ENCODE measurements around the gene DLGAP1.

DLGAP1 gene

GRCh38 chr18:3747176-3747973 lies 707.7 kb downstream of the DLGAP1 start:
- Histone ChIP-seq H3K4me3 (ENCODE audit: severe bottlenecking) (no peak overlapping the region), H3K9me3 (ENCODE audit: severe bottlenecking) (no peaks in the 10 kb centered on the region), H3K4me1 (ENCODE audit: insufficient read depth, poor library complexity, severe bottlenecking) (peaks cover 13% of the 10 kb centered on the region), H3K27me3 (ENCODE audit: insufficient read depth, poor library complexity, severe bottlenecking) (no peaks in the 10 kb centered on the region), H3K27ac (ENCODE audit: poor library complexity, severe bottlenecking) (peak overlapping the region; percentile 31), H3K36me3 (ENCODE audit: low read depth) (no peaks in the 10 kb centered on the region)
- DNase-seq (ENCODE audit: low spot score): no peak
- no peak for TF ChIP-seq CTCF (IDR thresholded peaks at IDR 0.05; ENCODE audit: poor library complexity, severe bottlenecking)
- peak; percentile 85 for ATAC-seq (ENCODE audit: low read depth)

- no peak for TF ChIP-seq CTCF (IDR thresholded peaks at IDR 0.05; ENCODE audit: poor library complexity, severe bottlenecking)
- no peak overlapping the region for H3K27ac ChIP-seq (ENCODE audit: poor library complexity, severe bottlenecking)
- no peaks in the 10 kb centered on the region for H3K9me3 ChIP-seq (ENCODE audit: severe bottlenecking)
- no peaks in the 10 kb centered on the region for H3K27me3 ChIP-seq (ENCODE audit: insufficient read depth, poor library complexity, severe bottlenecking)
- ATAC-seq (ENCODE audit: low read depth): no peak
- no peak for DNase-seq (ENCODE audit: low spot score)
- H3K4me3 ChIP-seq (ENCODE audit: severe bottlenecking): no peak overlapping the region
- no peaks in the 10 kb centered on the region for H3K36me3 ChIP-seq (ENCODE audit: low read depth)
- H3K4me1 ChIP-seq (ENCODE audit: insufficient read depth, poor library complexity, severe bottlenecking): peaks cover 10% of the 10 kb centered on the region
Observed at GRCh38 chr18:3742541-3742940, 712.6 kb downstream of the DLGAP1 start.

- DNase-seq (ENCODE audit: low spot score) (no peak), ATAC-seq (ENCODE audit: low read depth) (no peak)
- TF ChIP-seq CTCF (IDR thresholded peaks at IDR 0.05; ENCODE audit: poor library complexity, severe bottlenecking): no peak
- no peak overlapping the region for H3K27ac ChIP-seq (ENCODE audit: poor library complexity, severe bottlenecking)
- no peaks in the 10 kb centered on the region for H3K36me3 ChIP-seq (ENCODE audit: low read depth)
- H3K9me3 ChIP-seq (ENCODE audit: severe bottlenecking): no peaks in the 10 kb centered on the region
- no peaks in the 10 kb centered on the region for H3K4me1 ChIP-seq (ENCODE audit: insufficient read depth, poor library complexity, severe bottlenecking)
- no peaks in the 10 kb centered on the region for H3K27me3 ChIP-seq (ENCODE audit: insufficient read depth, poor library complexity, severe bottlenecking)
- H3K4me3 ChIP-seq (ENCODE audit: severe bottlenecking): no peak overlapping the region
Observed at GRCh38 chr18:3741333-3741732, 713.8 kb downstream of the DLGAP1 start.

- no peak for ATAC-seq (ENCODE audit: low read depth)
- no peak for DNase-seq (ENCODE audit: low spot score)
- Histone ChIP-seq H3K27ac (ENCODE audit: poor library complexity, severe bottlenecking) (no peak overlapping the region), H3K4me3 (ENCODE audit: severe bottlenecking) (no peak overlapping the region), H3K36me3 (ENCODE audit: low read depth) (no peaks in the 10 kb centered on the region), H3K9me3 (ENCODE audit: severe bottlenecking) (no peaks in the 10 kb centered on the region), H3K27me3 (ENCODE audit: insufficient read depth, poor library complexity, severe bottlenecking) (no peaks in the 10 kb centered on the region), H3K4me1 (ENCODE audit: insufficient read depth, poor library complexity, severe bottlenecking) (no peaks in the 10 kb centered on the region)
- TF ChIP-seq CTCF (IDR thresholded peaks at IDR 0.05; ENCODE audit: poor library complexity, severe bottlenecking): no peak
Observed at GRCh38 chr18:3728704-3729437, 726.2 kb downstream of the DLGAP1 start.

All from RWPE2 (cell line).